ENCODE results near the gene IMPDH1.

Gene IMPDH1

GRCh38 chr7:128379900-128380479 lies 29.8 kb downstream of the IMPDH1 start:
- CTCF ChIA-PET, result interaction anchor here (0.9 to 42.2 kb wide), 4 partner anchors 9 to 38 kb away, joined by 3 to 963 read pairs (median 6); partner anchors contain the start of genes IMPDH1 and RBM28
- DNase-seq (ENCODE audit: extremely low spot score), result no peak
- no peak for TF ChIP-seq CTCF (IDR thresholded peaks at IDR 0.05; ENCODE audit: control extremely low read depth, extremely low read depth, low read depth, missing control alignments)
- POLR2A ChIA-PET, result interaction anchor here (0.9 kb wide), 1 partner anchor 36 kb away, joined by 3 read pairs; the partner anchor contains the start of gene RBM28

DNA sequence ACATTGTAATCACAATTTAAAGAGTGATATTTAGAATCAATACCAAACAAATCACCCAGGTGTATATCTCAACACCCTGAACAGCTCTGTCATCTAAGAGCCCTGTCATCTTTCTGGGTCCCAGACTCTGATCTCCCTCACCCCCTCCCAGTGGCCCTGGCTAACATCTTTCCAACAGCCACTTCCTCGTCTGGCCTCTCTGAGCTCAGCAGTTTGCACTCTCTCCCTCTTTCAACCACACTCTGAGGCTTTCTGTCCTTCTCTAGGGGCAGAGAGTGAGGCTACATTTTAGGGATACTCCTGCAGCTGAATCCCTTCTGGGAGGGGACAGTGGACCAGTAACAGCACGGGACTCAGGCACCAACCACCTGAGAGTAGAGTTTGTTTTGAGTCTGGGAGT lies 31.1 kb downstream of the IMPDH1 start:
- POLR2A ChIA-PET, result no interaction called here
- CTCF ChIA-PET, result interaction anchor here (0.7 to 42.2 kb wide), 3 partner anchors 9 to 39 kb away, joined by 3 to 963 read pairs (median 7); partner anchors contain the start of gene IMPDH1
- TF ChIP-seq CTCF (IDR thresholded peaks at IDR 0.05; ENCODE audit: control extremely low read depth, extremely low read depth, low read depth, missing control alignments), result no peak
- no peak for DNase-seq (ENCODE audit: extremely low spot score)

DNA sequence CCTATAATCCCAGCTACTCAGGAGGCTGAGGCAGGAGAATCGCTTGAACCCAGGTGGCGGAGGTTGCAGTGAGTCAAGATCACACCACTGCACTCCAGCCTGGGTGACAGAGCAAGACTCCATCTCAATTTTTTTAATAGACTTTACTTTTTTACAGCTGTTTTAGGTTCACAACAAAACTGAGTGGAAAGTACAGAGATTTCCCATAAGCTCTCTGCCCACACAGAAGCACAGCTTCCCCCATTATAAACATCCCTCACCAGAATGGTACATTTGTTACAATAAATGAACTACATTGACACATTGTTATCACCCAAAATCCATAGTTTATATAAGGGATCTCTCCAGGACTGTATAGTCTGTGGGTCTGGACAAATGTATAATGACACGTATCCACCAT lies 33.7 kb downstream of the IMPDH1 start:
- ChIA-PET CTCF (interaction anchor here (1.0 to 8.3 kb wide), 6 partner anchors 9 to 29 kb away, joined by 3 to 76 read pairs (median 3); no protein-coding TSS in a partner anchor), POLR2A (no interaction called here)
- DNase-seq (ENCODE audit: extremely low spot score), result no peak
- no peak for TF ChIP-seq CTCF (IDR thresholded peaks at IDR 0.05; ENCODE audit: control extremely low read depth, extremely low read depth, low read depth, missing control alignments)

GRCh38 chr7:128374041-128374440 lies 35.7 kb downstream of the IMPDH1 start:
- CTCF ChIA-PET, result interaction anchor here (1.0 to 8.3 kb wide), 5 partner anchors 12 to 53 kb away, joined by 3 to 76 read pairs (median 4); no protein-coding TSS in a partner anchor
- POLR2A ChIA-PET, result no interaction called here
- no peak for TF ChIP-seq CTCF (IDR thresholded peaks at IDR 0.05; ENCODE audit: control extremely low read depth, extremely low read depth, low read depth, missing control alignments)
- no peak for DNase-seq (ENCODE audit: extremely low spot score)

DNA sequence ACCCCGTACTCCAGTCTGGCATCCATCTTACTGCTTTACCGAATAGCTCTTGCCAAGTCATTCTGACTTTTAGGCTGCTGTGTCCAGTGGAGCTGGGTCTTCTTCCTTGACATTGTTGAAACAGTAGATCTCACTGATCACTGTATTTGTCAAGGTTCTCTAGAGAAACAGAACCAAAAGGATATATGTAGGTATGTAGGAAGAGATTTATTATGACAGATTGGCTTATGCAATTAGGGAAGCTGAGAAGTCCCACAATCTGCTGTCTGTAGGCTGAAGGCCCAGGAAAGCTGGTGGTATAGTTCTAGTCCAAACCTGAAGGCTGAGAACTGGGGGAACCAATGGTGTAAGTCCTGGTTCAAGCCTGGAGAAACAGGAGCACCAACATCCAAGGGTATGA lies 36.2 kb downstream of the IMPDH1 start:
- ChIA-PET POLR2A (no interaction called here), CTCF (interaction anchor here (1.0 to 8.3 kb wide), 5 partner anchors 12 to 54 kb away, joined by 3 to 76 read pairs (median 4); no protein-coding TSS in a partner anchor)
- no peak for DNase-seq (ENCODE audit: extremely low spot score)

DNA sequence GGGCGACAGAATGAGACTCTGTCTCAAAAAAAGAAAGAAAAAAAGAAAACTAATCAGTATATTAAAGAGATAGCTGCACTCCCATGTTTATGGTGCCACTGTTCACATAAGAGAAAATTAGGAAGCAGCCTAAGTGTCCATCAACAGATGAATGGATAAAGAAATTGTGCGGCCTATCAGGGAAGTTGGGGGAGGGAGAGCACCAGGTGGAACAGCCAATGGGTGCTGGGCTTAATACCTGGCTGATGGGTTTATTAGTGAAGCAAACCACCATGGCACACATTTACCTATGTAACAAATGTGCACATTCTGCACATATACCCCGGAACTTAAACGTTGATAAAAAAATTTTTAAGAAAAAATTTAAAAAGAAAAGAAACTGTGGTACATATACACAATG lies 39.3 kb downstream of the IMPDH1 start:
- no peak for DNase-seq (ENCODE audit: extremely low spot score)
- CTCF ChIA-PET, result interaction anchor here (8.3 kb wide), 1 partner anchor 16 kb away, joined by 76 read pairs; no protein-coding TSS in a partner anchor
- no peak for TF ChIP-seq CTCF (IDR thresholded peaks at IDR 0.05; ENCODE audit: control extremely low read depth, extremely low read depth, low read depth, missing control alignments)
- POLR2A ChIA-PET, result no interaction called here

More for the DNA sequence above, 36.2 kb downstream of the IMPDH1 start:
- TF ChIP-seq CTCF (IDR thresholded peaks at IDR 0.05; ENCODE audit: control extremely low read depth, extremely low read depth, low read depth, missing control alignments), result no peak
